GM23338 (cell line): ENCODE data around the gene DMD. TPM values are rescaled to one million over a fixed set of nuclear protein-coding genes. Genes with fewer than 3 reads are reported as not detected.

ENCODE experiments used
- ATAC-seq: fragments of 200-7000 bp; cut with Tn5 transposase; 3 replicates; pipeline ENCODE4 v1.9.1; 2020
- DNase-seq: peaks from one replicate; pipeline ENCODE4 v3.0.0-alpha.2; 2015; ENCODE audit warnings: low spot score
- H2AFZ ChIP-seq: fragments of 200-600 bp; sonication (generic); 2 replicates; pipeline ENCODE4 v1.8.0; 2016; ENCODE audit warnings: antibody characterized with exemption, mild to moderate bottlenecking, moderate library complexity
- H3F3A ChIP-seq: fragments of 200-600 bp; sonication (generic); replicated peaks from 2 replicates; pipeline ENCODE4 v1.8.0; 2017; ENCODE audit warnings: antibody characterized with exemption, mixed run types, low read depth
- H3K27ac ChIP-seq: fragments of 200-600 bp; sonication (generic); 2 replicates; pipeline ENCODE4 v1.6.1; 2016; ENCODE audit warnings: low read depth
- H3K27me3 ChIP-seq: fragments of 200-600 bp; sonication (generic); 2 replicates; pipeline ENCODE4 v1.8.0; 2016; ENCODE audit warnings: mild to moderate bottlenecking, mixed run types, moderate library complexity; ENCODE audit not compliant: insufficient read depth
- H3K36me3 ChIP-seq: fragments of 200-600 bp; sonication (generic); 2 replicates; pipeline ENCODE4 v1.8.0; 2016; ENCODE audit warnings: mild to moderate bottlenecking; ENCODE audit not compliant: insufficient read depth
- H3K4me1 ChIP-seq: fragments of 200-600 bp; sonication (generic); 2 replicates; pipeline ENCODE4 v1.8.0; 2016; ENCODE audit warnings: mild to moderate bottlenecking, moderate library complexity; ENCODE audit not compliant: insufficient read depth
- H3K4me2 ChIP-seq: fragments of 200-600 bp; sonication (generic); 2 replicates; pipeline ENCODE4 v1.7.1; 2017; ENCODE audit warnings: mixed run types
- H3K4me3 ChIP-seq: fragments of 200-600 bp; sonication (generic); 2 replicates; pipeline ENCODE4 v1.6.1; 2016; ENCODE audit warnings: mixed run types
- H3K79me2 ChIP-seq: fragments of 200-600 bp; sonication (generic); replicated peaks from 2 replicates; pipeline ENCODE4 v1.8.0; 2017; ENCODE audit warnings: mild to moderate bottlenecking; ENCODE audit not compliant: insufficient read depth
- H3K9me2 ChIP-seq: fragments of 200-600 bp; sonication (generic); 2 replicates; pipeline ENCODE4 v1.8.0; 2017; ENCODE audit not compliant: insufficient read depth
- H4K20me1 ChIP-seq: fragments of 200-600 bp; sonication (generic); replicated peaks from 2 replicates; pipeline ENCODE4 v1.8.0; 2017; ENCODE audit warnings: mild to moderate bottlenecking; ENCODE audit not compliant: insufficient read depth
- H3K27ac Mint-ChIP-seq: 2 replicates; pipeline ENCODE4 v1.8.0; 2020; ENCODE audit warnings: inconsistent platforms, mild to moderate bottlenecking, moderate library complexity, mixed read lengths
- H3K27me3 Mint-ChIP-seq: 3 replicates; pipeline ENCODE4 v1.8.0; 2022; ENCODE audit warnings: low read depth, mild to moderate bottlenecking, moderate library complexity, mixed read lengths, inconsistent platforms; ENCODE audit not compliant: insufficient read depth, poor library complexity
- H3K36me3 Mint-ChIP-seq: 3 replicates; pipeline ENCODE4 v1.8.0; 2021; ENCODE audit warnings: low read depth, mild to moderate bottlenecking, inconsistent platforms, moderate library complexity, mixed read lengths
- H3K4me1 Mint-ChIP-seq: 3 replicates; pipeline ENCODE4 v1.8.0; 2020; ENCODE audit warnings: mild to moderate bottlenecking, inconsistent platforms, mixed read lengths
- H3K4me3 Mint-ChIP-seq: 3 replicates; pipeline ENCODE4 v1.8.0; 2021; ENCODE audit warnings: moderate library complexity, mild to moderate bottlenecking, inconsistent platforms, mixed read lengths
- H3K9me3 Mint-ChIP-seq: 3 replicates; pipeline ENCODE4 v1.8.0; 2020; ENCODE audit warnings: moderate library complexity, mild to moderate bottlenecking, inconsistent platforms, mixed read lengths
- CREB1 ChIP-seq: fragments of 250-450 bp; sonication (Bioruptor Pico); IDR thresholded peaks from 2 replicates; pipeline ENCODE4 v1.5.0; 2020; ENCODE audit warnings: low read depth, mild to moderate bottlenecking, moderate library complexity
- EZH2phosphoT487 ChIP-seq: fragments of 200-600 bp; sonication (generic); IDR thresholded peaks from one replicate; pipeline ENCODE4 v1.8.1; 2018; ENCODE audit warnings: antibody characterized with exemption; ENCODE audit not compliant: unreplicated experiment
- JUNB ChIP-seq: IDR thresholded peaks from one replicate; pipeline ENCODE4 v1.6.1; 2016; ENCODE audit warnings: antibody characterized with exemption; ENCODE audit not compliant: unreplicated experiment
- NANOG ChIP-seq: IDR thresholded peaks from 2 replicates; pipeline ENCODE4 v1.6.1; 2016; ENCODE audit warnings: antibody characterized with exemption, borderline replicate concordance
- POLR2AphosphoS5 ChIP-seq: IDR thresholded peaks from 2 replicates; pipeline ENCODE4 v1.6.1; 2016; ENCODE audit warnings: antibody characterized with exemption, low read depth
- STAT1 ChIP-seq: IDR thresholded peaks from one replicate; pipeline ENCODE4 v1.6.1; 2016; ENCODE audit warnings: antibody characterized with exemption; ENCODE audit not compliant: unreplicated experiment
- ZNF331 ChIP-seq: fragments of 250-450 bp; sonication (Bioruptor Pico); IDR thresholded peaks from 2 replicates; pipeline ENCODE4 v1.5.0; 2020; ENCODE audit warnings: low read depth, mild to moderate bottlenecking, moderate library complexity
- ZNF462 ChIP-seq: fragments of 250-450 bp; sonication (Bioruptor Pico); IDR thresholded peaks from 2 replicates; pipeline ENCODE4 v1.5.0; 2020; ENCODE audit warnings: mild to moderate bottlenecking, moderate library complexity
- polyA plus RNA-seq: library from polyadenylated mRNA; unstranded; fragments of >200 nt; fragmentation: Nextera tagmentation; extraction: Ambion mirVana; gene quantifications from 2 replicates; pipeline ENCODE4 v1.2.1, GENCODE V29; 2016
- total RNA-seq: library from RNA; depleted of rRNA; stranded (reverse); fragments of >200 nt; shearing (Covaris generic); gene quantifications from 2 replicates; pipeline ENCODE4 v1.2.3, GENCODE V29; 2014
- TF ChIP-seq, protein P1 (sequence below): IDR thresholded peaks from 2 replicates; pipeline ENCODE4 v1.6.1; 2016; ENCODE audit warnings: antibody characterized with exemption

The DMD gene
- total and polyA plus RNA-seq, 2 experiments from 2014 or later = 4.5 to 7.6 TPM

DNA sequence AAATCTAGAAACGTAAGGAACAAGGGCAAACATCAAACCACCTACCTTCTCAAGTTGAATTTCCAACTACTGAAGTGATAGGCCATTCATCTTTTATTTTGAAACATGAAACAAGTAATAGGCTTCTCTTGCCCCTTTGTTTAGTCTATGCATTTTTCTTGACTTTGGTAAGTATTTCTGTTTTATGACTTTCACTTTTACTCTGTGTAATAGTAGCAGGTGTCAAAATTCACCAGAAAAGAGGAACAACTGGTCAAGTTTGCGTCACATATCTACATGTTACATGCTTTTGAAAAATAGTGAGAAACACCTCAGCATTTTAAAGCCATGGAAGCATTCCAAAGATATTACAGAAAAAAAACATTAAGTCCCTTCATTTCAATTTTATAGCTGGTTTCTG lies 1982.4 kb downstream of the DMD start:
- H4K20me1 ChIP-seq = no peaks in the 10 kb centered on the region
- Mint-ChIP-seq H3K4me3 (no peak overlapping the region), H3K9me3 (no peaks in the 10 kb centered on the region; the same call in 2 of the 3 replicates), H3K27me3 (no peaks in the 10 kb centered on the region), H3K4me1 (peaks cover 20% of the 10 kb centered on the region), H3K27ac (no peak overlapping the region), H3K36me3 (no peaks in the 10 kb centered on the region)
- H3K27ac ChIP-seq = no peak overlapping the region
- TF ChIP-seq EZH2phosphoT487 (no peak), NANOG (no peak), POLR2AphosphoS5 (no peak)
- H3K36me3 ChIP-seq = no peaks in the 10 kb centered on the region
- H3K79me2 ChIP-seq = no peaks in the 10 kb centered on the region
- no peaks in the 10 kb centered on the region for H3K27me3 ChIP-seq
- H3K4me2 ChIP-seq = no peak overlapping the region
- DNase-seq (no peak), ATAC-seq (no peak)
- H3F3A ChIP-seq = no peaks in the 10 kb centered on the region
- no peak overlapping the region for H2AFZ ChIP-seq
- H3K4me1 ChIP-seq = peaks cover 9% of the 10 kb centered on the region
- H3K4me3 ChIP-seq = no peak overlapping the region
- H3K9me2 ChIP-seq = no peaks in the 10 kb centered on the region

DNA sequence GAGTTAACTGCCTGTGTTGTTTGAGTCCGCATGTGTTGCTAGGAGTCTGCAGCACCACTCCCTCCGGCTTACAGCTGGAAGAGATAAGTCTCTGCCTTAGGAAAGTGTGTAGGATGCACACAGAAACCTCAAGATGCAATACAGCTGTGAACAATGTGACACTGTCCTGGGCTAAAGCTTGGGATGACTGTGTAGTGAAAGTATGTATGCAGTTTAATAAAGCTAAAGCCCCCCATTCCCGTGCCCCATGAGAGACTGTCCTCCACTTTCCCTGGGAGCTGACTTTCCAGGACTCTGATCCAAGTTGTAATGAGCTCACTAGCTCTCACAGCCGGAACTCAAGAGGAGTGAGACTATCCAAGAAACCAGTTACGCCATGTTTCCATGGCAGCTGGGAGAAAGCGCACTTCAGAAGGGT lies 1982.9 kb downstream of the DMD start:
- Histone ChIP-seq H3K4me2 (no peak overlapping the region), H3K27ac (no peak overlapping the region), H3K4me3 (no peak overlapping the region), H3K4me1 (peaks cover 6% of the 10 kb centered on the region), H3K9me2 (no peaks in the 10 kb centered on the region), H3K27me3 (no peaks in the 10 kb centered on the region), H3K36me3 (no peaks in the 10 kb centered on the region), H3K79me2 (no peaks in the 10 kb centered on the region), H3F3A (no peaks in the 10 kb centered on the region), H4K20me1 (no peaks in the 10 kb centered on the region), H2AFZ (no peak overlapping the region)
- Mint-ChIP-seq H3K27me3 (no peaks in the 10 kb centered on the region), H3K4me1 (peaks cover 16% of the 10 kb centered on the region), H3K9me3 (no peaks in the 10 kb centered on the region; the same call in 2 of the 3 replicates), H3K36me3 (no peaks in the 10 kb centered on the region), H3K4me3 (no peak overlapping the region), H3K27ac (no peak overlapping the region)
- no peak for TF ChIP-seq CREB1 (CRISPR knock-in tag)
- DNase-seq (no peak), ATAC-seq (no peak)

- no peaks in the 10 kb centered on the region for H3K4me1 ChIP-seq
- Mint-ChIP-seq H3K4me1 (peaks cover 6% of the 10 kb centered on the region), H3K27ac (no peak overlapping the region), H3K4me3 (no peak overlapping the region), H3K36me3 (no peaks in the 10 kb centered on the region), H3K27me3 (no peaks in the 10 kb centered on the region), H3K9me3 (no peaks in the 10 kb centered on the region; the same call in 2 of the 3 replicates)
- H3F3A ChIP-seq = no peaks in the 10 kb centered on the region
- no peak overlapping the region for H3K4me2 ChIP-seq
- H3K9me2 ChIP-seq = no peaks in the 10 kb centered on the region
- no peak for DNase-seq
- H3K79me2 ChIP-seq = no peaks in the 10 kb centered on the region
- ATAC-seq = no peak
- H4K20me1 ChIP-seq = no peaks in the 10 kb centered on the region
- no peaks in the 10 kb centered on the region for H3K27me3 ChIP-seq
- no peak overlapping the region for H3K4me3 ChIP-seq
- H3K27ac ChIP-seq = no peak overlapping the region
- no peaks in the 10 kb centered on the region for H3K36me3 ChIP-seq
- H2AFZ ChIP-seq = no peak overlapping the region
- no peak for TF ChIP-seq JUNB
- no peak for TF ChIP-seq CREB1 (CRISPR knock-in tag)
- TF ChIP-seq STAT1 = no peak
- TF ChIP-seq POLR2AphosphoS5 = no peak
- TF ChIP-seq, protein P1, sequence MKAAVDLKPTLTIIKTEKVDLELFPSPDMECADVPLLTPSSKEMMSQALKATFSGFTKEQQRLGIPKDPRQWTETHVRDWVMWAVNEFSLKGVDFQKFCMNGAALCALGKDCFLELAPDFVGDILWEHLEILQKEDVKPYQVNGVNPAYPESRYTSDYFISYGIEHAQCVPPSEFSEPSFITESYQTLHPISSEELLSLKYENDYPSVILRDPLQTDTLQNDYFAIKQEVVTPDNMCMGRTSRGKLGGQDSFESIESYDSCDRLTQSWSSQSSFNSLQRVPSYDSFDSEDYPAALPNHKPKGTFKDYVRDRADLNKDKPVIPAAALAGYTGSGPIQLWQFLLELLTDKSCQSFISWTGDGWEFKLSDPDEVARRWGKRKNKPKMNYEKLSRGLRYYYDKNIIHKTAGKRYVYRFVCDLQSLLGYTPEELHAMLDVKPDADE = no peak
- TF ChIP-seq ZNF462 (CRISPR knock-in tag) = no peak
- TF ChIP-seq ZNF331 = no peak
- no peak for TF ChIP-seq EZH2phosphoT487
These were observed 1984.1 kb downstream of the DMD start for GRCh38 chrX:31227250-31227649.
